IMR-90 (cell line): ENCODE results near the gene TPSB2. TPM values are rescaled to one million over a fixed set of nuclear protein-coding genes. Genes with fewer than 3 reads are reported as not detected.
"Not testable (repeated sequence)": the region's sequence is repeated elsewhere in the genome, so short reads cannot be mapped to it uniquely, and the experiment has no call there.

Experiments used
- ATAC-seq: fragments of 200-7000 bp; cut with Tn5 transposase; 2 replicates; pipeline ENCODE4 v1.9.1; 2020; ENCODE audit warnings: low read depth, mild to moderate bottlenecking, moderate library complexity
- Bru-seq: library from RNA; stranded (reverse); fragments of 400-500 nt; gene quantifications from one replicate; lab custom pipeline; 2021; lab: Mats Ljungman, UMichigan
- BruChase-seq, 2 experiments: library from RNA; stranded (reverse); fragments of 400-500 nt; gene quantifications; one replicate each; lab custom pipeline; 2021; lab: Mats Ljungman, UMichigan
- BruUV-seq: library from RNA; stranded (reverse); fragments of 400-500 nt; replicated peaks from 2 replicates; lab custom pipeline; 2021; lab: Mats Ljungman, UMichigan
- CTCF ChIA-PET: fragments of 300-600 bp; formaldehyde crosslinking; extraction: SDS; loops from one replicate; lab custom pipeline; 2021; ENCODE audit warnings: antibody characterized with exemption; lab: Yijun Ruan, JAX
- POLR2A ChIA-PET: fragments of 300-600 bp; sonication (Branson Sonifier 250); formaldehyde crosslinking; loops from one replicate; lab custom pipeline; 2022; ENCODE audit warnings: antibody characterized with exemption; ENCODE audit not compliant: unreplicated experiment; lab: Charles Lee
- DNase-seq: peaks from one replicate; pipeline ENCODE4 v3.0.0; 2013
- H2AFZ ChIP-seq: replicated peaks from 2 replicates; pipeline ENCODE3; 2013; ENCODE audit warnings: low read length, mild to moderate bottlenecking; ENCODE audit not compliant: poor library complexity
- H2AK5ac ChIP-seq: 2 replicates; pipeline ENCODE4 v1.6.1; 2013; ENCODE audit warnings: low read depth, low read length, inconsistent platforms
- H2AK9ac ChIP-seq: replicated peaks from 2 replicates; pipeline ENCODE3; 2013; ENCODE audit warnings: mild to moderate bottlenecking, low read depth, low read length, moderate library complexity; ENCODE audit not compliant: poor library complexity
- H2BK120ac ChIP-seq: 2 replicates; pipeline ENCODE4 v1.6.1; 2013; ENCODE audit warnings: low read depth, low read length, inconsistent platforms
- H2BK15ac ChIP-seq: 3 replicates; pipeline ENCODE4 v1.6.1; 2013; ENCODE audit warnings: low read depth, low read length, inconsistent platforms
- H2BK20ac ChIP-seq: 2 replicates; pipeline ENCODE4 v1.6.1; 2013; ENCODE audit warnings: low read depth, mild to moderate bottlenecking, inconsistent platforms, low read length, moderate library complexity
- H2BK5ac ChIP-seq: 2 replicates; pipeline ENCODE4 v1.6.1; 2013; ENCODE audit warnings: mild to moderate bottlenecking, low read depth, low read length, inconsistent platforms; ENCODE audit not compliant: poor library complexity, severe bottlenecking
- H3K14ac ChIP-seq: replicated peaks from 2 replicates; pipeline ENCODE4 v1.6.1; 2013; ENCODE audit warnings: low read depth, low read length, inconsistent platforms
- H3K18ac ChIP-seq: 2 replicates; pipeline ENCODE4 v1.6.1; 2013; ENCODE audit warnings: low read depth, low read length, control low read depth
- H3K23ac ChIP-seq: 2 replicates; pipeline ENCODE4 v1.6.1; 2013; ENCODE audit warnings: low read depth, low read length, inconsistent platforms
- H3K27ac ChIP-seq: 2 replicates; pipeline ENCODE4 v1.5.1; 2013; ENCODE audit warnings: mild to moderate bottlenecking, control low read depth, low read length; ENCODE audit not compliant: insufficient read depth
- H3K27me3 ChIP-seq: 2 replicates; pipeline ENCODE4 v1.6.1; 2013; ENCODE audit warnings: low read length; ENCODE audit not compliant: control insufficient read depth, insufficient read depth
- H3K36me3 ChIP-seq: 2 replicates; pipeline ENCODE4 v1.6.1; 2013; ENCODE audit warnings: low read length, mixed read lengths; ENCODE audit not compliant: control insufficient read depth, insufficient read depth
- H3K4ac ChIP-seq: 2 replicates; pipeline ENCODE4 v1.6.1; 2013; ENCODE audit warnings: low read depth, low read length, inconsistent platforms
- H3K4me1 ChIP-seq: 2 replicates; pipeline ENCODE4 v1.6.1; 2013; ENCODE audit warnings: low read length, mixed read lengths; ENCODE audit not compliant: control insufficient read depth, insufficient read depth
- H3K4me2 ChIP-seq: 2 replicates; pipeline ENCODE4 v1.6.1; 2013; ENCODE audit warnings: low read depth, mild to moderate bottlenecking, control low read depth, low read length, moderate library complexity
- H3K4me3 ChIP-seq: 2 replicates; pipeline ENCODE4 v1.5.1; 2013; ENCODE audit warnings: low read depth, mild to moderate bottlenecking, control low read depth, low read length, moderate library complexity; ENCODE audit not compliant: insufficient read depth
- H3K56ac ChIP-seq: 2 replicates; pipeline ENCODE4 v1.6.1; 2013; ENCODE audit warnings: low read length, inconsistent platforms; ENCODE audit not compliant: insufficient read depth; ENCODE audit errors: extremely low read depth
- H3K79me1 ChIP-seq, 2 experiments: 2 replicates each; pipeline ENCODE4 v1.6.1; 2013; ENCODE audit warnings: low read length in 2 of 2, inconsistent platforms in 1 of 2, low read depth in 1 of 2
- H3K9ac ChIP-seq: 2 replicates; pipeline ENCODE4 v1.6.1; 2013; ENCODE audit warnings: low read depth, low read length, control low read depth
- H3K9me1 ChIP-seq: 2 replicates; pipeline ENCODE4 v1.6.1; 2013; ENCODE audit warnings: low read length, inconsistent platforms; ENCODE audit not compliant: insufficient read depth
- H3K9me3 ChIP-seq: 2 replicates; pipeline ENCODE4 v1.6.1; 2013; ENCODE audit warnings: low read length; ENCODE audit not compliant: control insufficient read depth, insufficient read depth
- H4K20me1 ChIP-seq: 2 replicates; pipeline ENCODE4 v1.6.1; 2013; ENCODE audit warnings: low read length, inconsistent platforms; ENCODE audit not compliant: insufficient read depth
- H4K5ac ChIP-seq: 2 replicates; pipeline ENCODE4 v1.6.1; 2013; ENCODE audit warnings: mild to moderate bottlenecking, low read depth, low read length, control low read depth
- H4K8ac ChIP-seq, 2 experiments: 2 replicates each; pipeline ENCODE4 v1.6.1; 2013; ENCODE audit warnings: low read depth in 2 of 2, low read length in 2 of 2, control low read depth in 1 of 2, inconsistent platforms in 1 of 2
- H4K91ac ChIP-seq: 2 replicates; pipeline ENCODE4 v1.6.1; 2013; ENCODE audit warnings: low read depth, low read length, inconsistent platforms; ENCODE audit not compliant: insufficient read depth
- WGBS, 2 experiments: methylation state at CpG; one replicate each; pipeline versions ENCODE4 v1.1.5 to v1.1.7; 2013; ENCODE audit warnings: missing lambda C conversion rate in 2 of 2; ENCODE audit not compliant: insufficient read length in 1 of 2; ENCODE audit errors: extremely low coverage in 2 of 2; 5-methylcytosine and 5-hydroxymethylcytosine counted together
- dilution Hi-C: fragments of 300-500 bp; cut with HindIII; formaldehyde crosslinking; loops from one replicate; pipeline ENCODE4 v1.14.3; 2018; ENCODE audit warnings: low sequenced_read_pairs; ENCODE audit not compliant: unreplicated experiment
- in situ Hi-C: fragments of 300-500 bp; cut with MboI; formaldehyde crosslinking; loops from 3 replicates; pipeline ENCODE4 v1.14.3; 2019; ENCODE audit warnings: low sequenced_read_pairs, inconsistent platforms, mixed read lengths
- intact Hi-C: fragments of 100-400 bp; cut with micrococcal nuclease; formaldehyde crosslinking; loops from 2 replicates; pipeline ENCODE4 v1.10.0; 2022
- long read RNA-seq: library from polyadenylated mRNA; unstranded; transcript quantifications from one replicate; pipeline ENCODE4 v2.0.0, GENCODE V29; 2021; ENCODE audit not compliant: unreplicated experiment
- polyA plus RNA-seq, 3 experiments: library from polyadenylated mRNA; depleted of rRNA; stranded (reverse); fragments of >200 nt; gene quantifications; 2 replicates each; pipeline ENCODE4 v1.2.3, GENCODE V29; 2012; ENCODE audit warnings: low replicate concordance in 1 of 3
- total RNA-seq: library from RNA; depleted of rRNA; stranded (reverse); fragments of >200 nt; gene quantifications from 2 replicates; pipeline ENCODE4 v1.2.3, GENCODE V29; 2012; rRNA removed

TPSB2 gene
- total RNA-seq: not detected in 2 replicates
- polyA plus RNA-seq (2012; rRNA removed): not detected in 2 replicates
- polyA plus RNA-seq (2012; cell fraction: cytosol; rRNA removed): not detected in 2 replicates
- polyA plus RNA-seq (2012; cell fraction: nucleus; rRNA removed; ENCODE audit: low replicate concordance): not detected in 2 replicates
- not detected for Bru-seq, nascent RNA
- BruChase-seq, experiment 1, labeled RNA remaining after a 6-hour chase: not detected
- BruChase-seq, experiment 2, labeled RNA remaining after a 2-hour chase: not detected
- long read RNA-seq: 0 reads

DNA sequence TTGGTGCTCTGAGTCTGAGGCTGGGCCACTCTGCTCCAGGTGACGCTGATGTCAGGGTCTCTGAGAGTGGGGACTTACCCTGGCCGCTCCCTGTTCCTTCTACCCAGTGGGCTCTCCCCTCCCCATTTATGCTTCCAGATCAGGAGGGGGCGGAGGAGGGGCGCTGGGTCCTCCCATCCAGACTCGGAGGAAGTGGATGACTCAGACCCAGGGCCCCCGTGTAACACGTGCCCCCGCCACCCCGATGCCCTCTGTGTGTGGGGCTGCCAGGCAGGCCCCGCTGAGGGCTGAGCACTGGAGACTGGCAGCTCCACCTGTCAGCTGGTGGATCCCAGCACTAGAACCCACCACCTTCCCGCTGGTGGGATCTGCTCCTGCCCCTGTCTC is at the start of gene TPSB2:
Gene TPSB2 (minus strand): TSS at position 101 of the 387 bp plus-strand sequence. CDS start 233 bp downstream, outside the sequence.
- H2BK120ac ChIP-seq, H4K5ac ChIP-seq, H3K27me3 ChIP-seq, H3K56ac ChIP-seq, H3K79me1 ChIP-seq, H3K4ac ChIP-seq, H2AFZ ChIP-seq, H2BK15ac ChIP-seq, H4K8ac ChIP-seq, DNase-seq, dilution Hi-C loops, H3K18ac ChIP-seq, BruUV-seq, intact Hi-C loops, H4K20me1 ChIP-seq, H3K23ac ChIP-seq, H3K27ac ChIP-seq, POLR2A ChIA-PET, H2AK9ac ChIP-seq, H3K9me3 ChIP-seq, H3K9ac ChIP-seq, H2BK5ac ChIP-seq, CTCF ChIA-PET, ATAC-seq, H2BK20ac ChIP-seq, H3K4me3 ChIP-seq, H3K14ac ChIP-seq, H3K4me2 ChIP-seq, in situ Hi-C loops, H3K9me1 ChIP-seq, H2AK5ac ChIP-seq, H3K36me3 ChIP-seq, H3K4me1 ChIP-seq, H4K91ac ChIP-seq: not testable (repeated sequence)
- no CpG with 5 or more reads among the region's 11 CpGs for WGBS, 2 experiments
